ENCODE measurements around the gene ZNF133.
"Not testable (repeated sequence)": the region's sequence is repeated elsewhere in the genome, so short reads cannot be mapped to it uniquely, and the experiment has no call there.

The ZNF133 gene

GRCh38 chr20:18263723-18264122, 24.6 kb upstream of the ZNF133 start:
- no peaks in the 10 kb centered on the region for H3K36me3 ChIP-seq (ENCODE audit: insufficient read depth, low read depth, low read length)
- H3K27ac ChIP-seq (ENCODE audit: low read length), result no peak overlapping the region
- H3K27me3 ChIP-seq (ENCODE audit: insufficient read depth, low read length), result no peaks in the 10 kb centered on the region
- H3K9me3 ChIP-seq (ENCODE audit: insufficient read depth, low read depth, low read length), result no peaks in the 10 kb centered on the region
- no peak overlapping the region for H3K4me3 ChIP-seq (ENCODE audit: low read length)
- no peak overlapping the region for H3K9ac ChIP-seq (ENCODE audit: low read depth, low read length)
- H3K4me1 ChIP-seq (ENCODE audit: insufficient read depth, low read length), result no peaks in the 10 kb centered on the region; the same call in 1 of the 2 replicates

- Histone ChIP-seq H3K9ac (ENCODE audit: low read depth, low read length) (no peak overlapping the region), H3K4me1 (ENCODE audit: insufficient read depth, low read length) (no peaks in the 10 kb centered on the region; the same call in 1 of the 2 replicates), H3K27me3 (ENCODE audit: insufficient read depth, low read length) (0 out of 2 replicates have a peak, but pooled peaks cover 7% of the 10 kb centered on the region), H3K36me3 (ENCODE audit: insufficient read depth, low read depth, low read length) (no peaks in the 10 kb centered on the region), H3K4me3 (ENCODE audit: low read length) (no peak overlapping the region), H3K27ac (ENCODE audit: low read length) (no peak overlapping the region), H3K9me3 (ENCODE audit: insufficient read depth, low read depth, low read length) (no peaks in the 10 kb centered on the region)
Measured at GRCh38 chr20:18265441-18265840, 22.9 kb upstream of the ZNF133 start.

GRCh38 chr20:18266282-18266681, 22.0 kb upstream of the ZNF133 start:
- no peak overlapping the region for H3K4me3 ChIP-seq (ENCODE audit: low read length)
- no peaks in the 10 kb centered on the region for H3K9me3 ChIP-seq (ENCODE audit: insufficient read depth, low read depth, low read length)

GRCh38 chr20:18267815-18268214, 20.5 kb upstream of the ZNF133 start:
- no peaks in the 10 kb centered on the region for H3K36me3 ChIP-seq (ENCODE audit: insufficient read depth, low read depth, low read length)
- H3K4me1 ChIP-seq (ENCODE audit: insufficient read depth, low read length), result no peaks in the 10 kb centered on the region; the same call in 1 of the 2 replicates
- no peaks in the 10 kb centered on the region for H3K9me3 ChIP-seq (ENCODE audit: insufficient read depth, low read depth, low read length)
- no peak overlapping the region for H3K9ac ChIP-seq (ENCODE audit: low read depth, low read length)
- no peak overlapping the region for H3K27ac ChIP-seq (ENCODE audit: low read length)
- 0 out of 2 replicates have a peak, but pooled peaks cover 7% of the 10 kb centered on the region for H3K27me3 ChIP-seq (ENCODE audit: insufficient read depth, low read length)
- peak overlapping the region; percentile 20; the same call in 1 of the 2 replicates for H3K4me3 ChIP-seq (ENCODE audit: low read length)

More at GRCh38 chr20:18266282-18266681, 22.0 kb upstream of the ZNF133 start:
- H3K9ac ChIP-seq (ENCODE audit: low read depth, low read length), result no peak overlapping the region
- H3K27ac ChIP-seq (ENCODE audit: low read length), result no peak overlapping the region
- no peaks in the 10 kb centered on the region; the same call in 1 of the 2 replicates for H3K4me1 ChIP-seq (ENCODE audit: insufficient read depth, low read length)
- 0 out of 2 replicates have a peak, but pooled peaks cover 7% of the 10 kb centered on the region for H3K27me3 ChIP-seq (ENCODE audit: insufficient read depth, low read length)
- H3K36me3 ChIP-seq (ENCODE audit: insufficient read depth, low read depth, low read length), result no peaks in the 10 kb centered on the region

- no peaks in the 10 kb centered on the region for H3K9me3 ChIP-seq (ENCODE audit: insufficient read depth, low read depth, low read length)
- H3K36me3 ChIP-seq (ENCODE audit: insufficient read depth, low read depth, low read length), result no peaks in the 10 kb centered on the region
- no peak overlapping the region for H3K27ac ChIP-seq (ENCODE audit: low read length)
- H3K4me1 ChIP-seq (ENCODE audit: insufficient read depth, low read length), result no peaks in the 10 kb centered on the region; the same call in 1 of the 2 replicates
- H3K4me3 ChIP-seq (ENCODE audit: low read length), result no peak overlapping the region
- no peak overlapping the region for H3K9ac ChIP-seq (ENCODE audit: low read depth, low read length)
- 0 out of 2 replicates have a peak, but pooled peaks cover 7% of the 10 kb centered on the region for H3K27me3 ChIP-seq (ENCODE audit: insufficient read depth, low read length)
Measured at GRCh38 chr20:18271160-18271559, 17.2 kb upstream of the ZNF133 start.

- H3K36me3 ChIP-seq (ENCODE audit: insufficient read depth, low read depth, low read length), result no peaks in the 10 kb centered on the region
- H3K27ac ChIP-seq (ENCODE audit: low read length), result no peak overlapping the region
- H3K9me3 ChIP-seq (ENCODE audit: insufficient read depth, low read depth, low read length), result no peaks in the 10 kb centered on the region
- 0 out of 2 replicates have a peak, but pooled peaks cover 7% of the 10 kb centered on the region for H3K27me3 ChIP-seq (ENCODE audit: insufficient read depth, low read length)
- no peak overlapping the region for H3K9ac ChIP-seq (ENCODE audit: low read depth, low read length)
- no peak overlapping the region for H3K4me3 ChIP-seq (ENCODE audit: low read length)
- no peaks in the 10 kb centered on the region; the same call in 1 of the 2 replicates for H3K4me1 ChIP-seq (ENCODE audit: insufficient read depth, low read length)
Measured at GRCh38 chr20:18272451-18272850, 15.9 kb upstream of the ZNF133 start.

- Histone ChIP-seq H3K9me3 (ENCODE audit: insufficient read depth, low read depth, low read length) (no peaks in the 10 kb centered on the region), H3K4me1 (ENCODE audit: insufficient read depth, low read length) (no peaks in the 10 kb centered on the region), H3K9ac (ENCODE audit: low read depth, low read length) (no peak overlapping the region), H3K4me3 (ENCODE audit: low read length) (no peak overlapping the region), H3K36me3 (ENCODE audit: insufficient read depth, low read depth, low read length) (no peaks in the 10 kb centered on the region), H3K27me3 (ENCODE audit: insufficient read depth, low read length) (0 out of 2 replicates have a peak, but pooled peaks cover 7% of the 10 kb centered on the region), H3K27ac (ENCODE audit: low read length) (no peak overlapping the region)
Measured at GRCh38 chr20:18273738-18274137, 14.6 kb upstream of the ZNF133 start.

GRCh38 chr20:18275960-18276359, 12.4 kb upstream of the ZNF133 start:
- not testable (repeated sequence) for H3K27me3 ChIP-seq (ENCODE audit: insufficient read depth, low read length); H3K4me3 ChIP-seq (ENCODE audit: low read length); H3K36me3 ChIP-seq (ENCODE audit: insufficient read depth, low read depth, low read length); H3K9me3 ChIP-seq (ENCODE audit: insufficient read depth, low read depth, low read length); H3K9ac ChIP-seq (ENCODE audit: low read depth, low read length); H3K27ac ChIP-seq (ENCODE audit: low read length); H3K4me1 ChIP-seq (ENCODE audit: insufficient read depth, low read length)

GRCh38 chr20:18276821-18277220, 11.5 kb upstream of the ZNF133 start:
- Histone ChIP-seq H3K9me3 (ENCODE audit: insufficient read depth, low read depth, low read length) (no peaks in the 10 kb centered on the region), H3K27me3 (ENCODE audit: insufficient read depth, low read length) (peaks cover 13% of the 10 kb centered on the region), H3K4me1 (ENCODE audit: insufficient read depth, low read length) (no peaks in the 10 kb centered on the region), H3K27ac (ENCODE audit: low read length) (no peak overlapping the region), H3K9ac (ENCODE audit: low read depth, low read length) (no peak overlapping the region), H3K36me3 (ENCODE audit: insufficient read depth, low read depth, low read length) (no peaks in the 10 kb centered on the region), H3K4me3 (ENCODE audit: low read length) (no peak overlapping the region)

GRCh38 chr20:18279242-18279641, 9.1 kb upstream of the ZNF133 start:
- H3K36me3 ChIP-seq (ENCODE audit: insufficient read depth, low read depth, low read length), result no peaks in the 10 kb centered on the region
- no peak overlapping the region for H3K4me3 ChIP-seq (ENCODE audit: low read length)
- H3K27ac ChIP-seq (ENCODE audit: low read length), result no peak overlapping the region
- H3K4me1 ChIP-seq (ENCODE audit: insufficient read depth, low read length), result no peaks in the 10 kb centered on the region
- H3K9ac ChIP-seq (ENCODE audit: low read depth, low read length), result no peak overlapping the region
- H3K9me3 ChIP-seq (ENCODE audit: insufficient read depth, low read depth, low read length), result 0 out of 2 replicates have a peak, but pooled peaks cover 2% of the 10 kb centered on the region
- H3K27me3 ChIP-seq (ENCODE audit: insufficient read depth, low read length), result peaks cover 30% of the 10 kb centered on the region

GRCh38 chr20:18284805-18285533, 3.4 kb upstream of the ZNF133 start:
- Histone ChIP-seq H3K4me1 (ENCODE audit: insufficient read depth, low read length) (peaks cover 10% of the 10 kb centered on the region; the same call in 1 of the 2 replicates), H3K27ac (ENCODE audit: low read length) (no peak overlapping the region), H3K9ac (ENCODE audit: low read depth, low read length) (no peak overlapping the region), H3K27me3 (ENCODE audit: insufficient read depth, low read length) (peaks cover 24% of the 10 kb centered on the region), H3K9me3 (ENCODE audit: insufficient read depth, low read depth, low read length) (peaks cover 19% of the 10 kb centered on the region), H3K36me3 (ENCODE audit: insufficient read depth, low read depth, low read length) (no peaks in the 10 kb centered on the region), H3K4me3 (ENCODE audit: low read length) (no peak overlapping the region)

- Histone ChIP-seq H3K27ac (ENCODE audit: low read length) (peak overlapping the region; percentile 74), H3K9me3 (ENCODE audit: insufficient read depth, low read depth, low read length) (peaks cover 19% of the 10 kb centered on the region), H3K36me3 (ENCODE audit: insufficient read depth, low read depth, low read length) (peaks cover 7% of the 10 kb centered on the region; the same call in 1 of the 2 replicates), H3K4me3 (ENCODE audit: low read length) (peak overlapping the region; percentile 92), H3K27me3 (ENCODE audit: insufficient read depth, low read length) (peaks cover 9% of the 10 kb centered on the region), H3K9ac (ENCODE audit: low read depth, low read length) (peak overlapping the region; percentile 87; the same call in 1 of the 2 replicates), H3K4me1 (ENCODE audit: insufficient read depth, low read length) (peaks cover 10% of the 10 kb centered on the region; the same call in 1 of the 2 replicates)
Measured at GRCh38 chr20:18287546-18287914, 797 bp upstream of the ZNF133 start.

All from iPS-20b (cell line).